HG03175 (cell line): ENCODE data around the gene CDH23.
A peak's percentile ranks its signal among the peaks of the same experiment; 100 is the strongest.

Experiments used
- ATAC-seq: cut with Tn5 transposase; IDR thresholded peaks from one replicate; pipeline ENCODE4 v1.9.1; 2021; ENCODE audit warnings: mild to moderate bottlenecking, moderate library complexity; ENCODE audit not compliant: unreplicated experiment

The CDH23 gene

DNA sequence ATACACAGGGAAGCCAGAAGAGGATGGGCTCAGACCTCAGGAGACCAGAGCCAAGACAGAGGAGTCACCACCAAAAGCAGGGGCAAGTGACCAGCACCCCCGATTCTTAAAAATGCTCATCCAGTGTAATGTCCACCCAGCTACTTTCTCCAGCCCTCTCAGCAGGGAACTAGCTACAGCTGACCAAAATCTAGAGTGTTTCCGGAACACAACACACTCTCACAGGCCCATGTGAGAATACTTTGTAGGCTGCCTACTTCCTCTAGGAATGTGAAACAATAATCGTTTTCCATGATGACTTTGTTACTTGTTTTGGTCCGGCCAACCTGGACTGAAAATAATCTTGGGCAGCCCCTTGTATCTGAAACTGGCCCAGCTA lies 439.9 kb downstream of the CDH23 start:
- ATAC-seq: peak; percentile 22

DNA sequence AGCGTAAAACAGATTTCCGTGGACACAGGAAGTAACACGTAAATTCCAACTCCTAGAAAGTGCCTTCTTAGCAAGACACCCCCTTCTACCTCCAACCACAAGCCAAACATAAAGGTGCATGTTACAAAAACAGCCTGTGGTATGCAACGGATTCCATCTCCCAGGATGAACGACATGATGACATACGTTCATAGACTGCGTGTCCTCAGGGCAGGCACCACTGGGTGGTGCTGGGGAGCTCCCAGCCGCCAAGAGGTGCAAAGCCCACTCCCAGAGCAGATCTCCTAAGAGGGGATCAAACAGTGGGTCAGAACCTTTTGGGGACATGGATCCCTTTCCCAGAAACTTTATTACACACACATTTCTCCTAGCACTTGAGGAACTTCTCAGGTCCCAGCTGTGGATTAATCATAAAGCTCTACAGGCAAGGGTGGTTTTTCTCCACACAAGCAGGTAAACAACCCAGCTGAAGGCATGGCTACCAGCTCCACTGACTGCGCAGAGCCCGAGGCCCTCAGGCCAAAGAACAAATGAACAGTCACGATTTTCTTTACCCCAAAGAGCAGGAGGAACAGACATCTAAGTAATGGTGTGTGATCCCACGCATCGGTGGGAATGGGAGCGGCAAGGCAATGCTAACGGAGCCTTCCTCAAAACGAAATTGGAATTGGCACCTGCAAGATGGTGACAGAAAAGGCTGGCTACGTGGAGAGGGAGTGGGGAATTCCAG lies 440.5 kb downstream of the CDH23 start:
- no peak for ATAC-seq

DNA sequence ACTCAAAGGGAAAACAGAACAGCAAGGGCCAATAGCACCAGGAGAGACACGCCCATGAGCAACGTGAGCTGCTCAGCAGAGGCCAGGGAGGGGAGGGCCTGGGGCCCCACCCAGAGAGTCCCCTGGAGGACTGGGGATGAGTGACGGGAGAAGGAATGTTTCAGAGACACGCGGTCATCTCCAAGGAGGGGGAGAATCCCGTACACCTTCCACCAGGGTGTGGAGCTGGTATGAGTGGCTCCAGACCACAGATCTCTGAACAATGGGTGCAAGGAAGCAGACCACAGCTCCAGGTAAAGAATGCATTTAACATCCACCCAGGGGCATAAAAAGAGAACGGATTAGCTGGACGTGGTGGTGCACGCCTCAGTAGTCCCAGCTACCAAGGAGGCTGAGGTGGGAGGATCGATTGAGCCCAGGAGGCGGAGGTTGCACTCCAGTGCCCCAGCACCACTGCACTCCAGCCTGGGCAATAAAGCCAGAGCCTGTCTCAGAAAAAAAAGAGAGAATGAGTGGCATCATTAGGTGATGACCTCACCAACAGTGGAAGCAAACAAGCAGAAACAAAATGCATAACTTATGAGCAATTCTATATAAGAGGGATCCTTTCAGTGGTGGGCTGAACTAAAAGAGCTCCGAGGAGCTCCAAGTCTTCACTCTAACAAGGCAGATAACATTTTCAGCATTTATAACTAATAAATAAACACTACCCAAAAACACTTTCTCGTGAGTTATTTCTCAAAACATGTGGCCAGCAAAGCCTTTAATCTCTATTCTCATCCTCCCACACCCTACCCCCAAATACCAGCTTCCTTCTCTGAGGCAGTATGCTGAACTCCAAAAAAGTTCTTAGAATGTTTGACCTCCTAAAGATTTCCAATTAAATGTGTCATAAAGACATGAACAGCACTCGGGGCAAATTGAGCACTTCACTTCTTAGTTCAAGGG lies 441.8 kb downstream of the CDH23 start:
- ATAC-seq: no peak

DNA sequence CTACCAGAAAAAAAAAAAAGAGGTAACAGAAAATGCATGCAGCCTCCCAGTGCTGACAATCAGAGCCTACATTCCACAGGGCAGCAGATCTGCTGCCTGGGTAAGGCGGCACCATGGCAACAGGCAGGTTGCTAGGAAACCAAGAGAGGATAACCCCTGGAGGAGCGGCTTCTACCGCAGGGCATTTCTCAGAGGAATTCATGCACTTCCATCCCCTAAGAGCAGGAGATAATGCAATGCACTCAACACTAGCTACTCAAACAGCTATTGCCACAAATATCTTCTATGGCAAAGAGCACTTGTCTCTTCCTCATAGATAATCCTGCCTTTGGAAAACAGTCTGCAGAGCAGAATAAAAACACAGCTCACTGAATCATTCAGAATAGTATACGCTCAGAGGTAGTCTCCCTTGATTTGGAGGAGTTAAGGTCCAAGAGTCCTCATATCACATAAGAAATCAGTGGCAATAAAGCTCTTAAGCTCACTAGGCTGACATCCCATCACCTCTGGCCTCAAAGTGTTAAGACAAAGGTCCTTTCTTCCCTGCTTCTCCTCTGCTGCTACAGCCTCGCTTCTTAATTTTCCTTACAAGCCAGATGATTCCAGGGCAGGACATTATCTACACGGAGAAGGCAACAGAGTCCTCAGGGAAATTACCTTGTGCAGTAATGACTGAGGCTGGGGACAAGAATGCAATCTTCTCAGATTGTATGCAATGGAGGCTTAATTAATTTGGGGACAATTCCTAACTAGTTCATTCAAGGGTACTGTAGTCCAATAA lies 443.6 kb downstream of the CDH23 start:
- no peak for ATAC-seq

DNA sequence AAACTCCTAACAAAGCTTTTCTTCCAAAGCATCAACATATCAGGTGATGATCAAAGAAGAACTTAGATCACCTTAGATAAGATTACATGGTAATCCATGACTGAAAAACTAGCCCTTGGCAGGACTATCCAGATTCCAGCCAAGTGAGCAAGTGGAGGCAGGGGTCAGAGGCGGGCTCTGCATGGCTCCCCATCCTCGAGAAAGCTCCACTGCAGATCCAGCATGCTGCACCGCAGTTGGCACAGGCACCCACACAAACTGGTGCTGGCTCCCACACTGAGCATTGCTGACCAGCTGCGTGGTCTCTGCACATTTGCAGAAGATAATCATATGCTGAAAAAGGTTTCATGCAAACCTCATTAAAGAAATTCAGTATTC lies 444.2 kb downstream of the CDH23 start:
- no peak for ATAC-seq

DNA sequence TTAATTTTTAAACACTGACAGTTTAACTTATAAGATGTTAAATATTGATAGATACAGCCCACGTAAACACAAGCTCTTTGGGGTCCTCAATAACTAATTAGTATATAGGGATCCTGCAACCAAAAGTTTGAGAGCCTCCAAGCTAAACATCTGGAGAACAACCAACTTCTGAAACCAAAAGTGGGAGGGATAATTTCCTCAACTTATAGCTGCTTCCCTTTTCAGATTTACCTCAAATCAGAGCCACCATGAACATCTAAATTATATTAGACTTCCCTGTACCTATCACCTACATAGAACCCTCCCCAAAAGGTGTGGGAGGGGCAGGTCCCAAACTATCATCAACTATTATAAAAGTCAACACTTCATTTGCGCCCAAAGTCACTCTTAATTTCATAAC lies 445.7 kb downstream of the CDH23 start:
- no peak for ATAC-seq

DNA sequence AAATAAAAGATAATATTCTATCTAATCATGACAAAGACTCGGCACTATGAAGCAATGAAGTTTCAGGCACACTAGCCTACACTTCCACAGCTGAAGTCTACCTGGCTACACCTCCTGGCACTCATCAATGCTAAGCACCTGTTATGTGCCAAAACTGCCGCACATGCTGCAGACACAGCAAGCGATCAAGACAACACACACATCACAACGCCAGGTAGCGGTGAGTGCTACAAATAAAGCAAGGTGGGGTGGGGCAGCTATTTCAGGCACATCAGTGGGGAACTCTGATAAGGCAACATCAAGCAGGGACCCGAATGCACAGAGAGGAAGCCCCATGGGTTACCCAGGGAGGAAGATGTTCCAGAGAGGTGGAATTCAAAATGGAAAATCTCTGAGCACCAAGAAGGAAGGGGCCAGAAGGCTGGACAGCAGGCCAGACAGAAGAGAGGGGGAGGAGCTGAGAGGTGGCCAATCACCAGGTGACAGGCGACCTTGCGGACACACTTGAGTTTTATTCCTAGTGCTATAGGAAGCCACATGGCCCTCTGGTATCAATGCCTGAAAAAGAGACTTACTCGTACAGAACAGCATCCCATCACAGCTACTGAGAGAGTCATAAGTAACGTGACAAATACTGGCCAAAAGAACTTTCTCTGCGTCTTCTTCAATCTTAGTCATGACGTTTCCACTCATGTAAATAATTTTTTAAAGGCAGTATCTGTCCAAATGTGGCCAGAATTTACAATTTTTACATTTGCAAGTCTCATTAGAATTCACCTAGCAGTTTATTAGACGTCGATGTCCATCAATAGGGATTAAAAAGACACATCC lies 446.4 kb downstream of the CDH23 start:
- ATAC-seq: no peak

DNA sequence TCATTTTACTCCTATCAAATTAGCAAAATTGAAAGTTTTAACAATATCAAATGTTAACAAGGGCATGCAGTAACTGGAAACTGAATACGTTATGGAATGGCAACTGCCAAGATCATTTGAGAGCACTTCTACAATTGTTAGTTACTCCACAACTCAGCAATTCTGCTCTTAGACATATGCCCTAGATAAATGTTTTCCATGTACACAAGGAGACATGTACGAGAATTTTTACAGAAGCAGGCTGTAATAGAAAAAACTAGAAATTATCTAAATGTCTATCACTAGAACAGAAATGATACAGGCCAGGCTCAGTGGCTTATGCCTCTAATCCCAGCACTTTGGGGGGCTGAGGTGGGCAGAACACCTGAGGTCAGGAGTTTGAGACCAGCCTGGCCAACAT lies 447.4 kb downstream of the CDH23 start:
- ATAC-seq: no peak

DNA sequence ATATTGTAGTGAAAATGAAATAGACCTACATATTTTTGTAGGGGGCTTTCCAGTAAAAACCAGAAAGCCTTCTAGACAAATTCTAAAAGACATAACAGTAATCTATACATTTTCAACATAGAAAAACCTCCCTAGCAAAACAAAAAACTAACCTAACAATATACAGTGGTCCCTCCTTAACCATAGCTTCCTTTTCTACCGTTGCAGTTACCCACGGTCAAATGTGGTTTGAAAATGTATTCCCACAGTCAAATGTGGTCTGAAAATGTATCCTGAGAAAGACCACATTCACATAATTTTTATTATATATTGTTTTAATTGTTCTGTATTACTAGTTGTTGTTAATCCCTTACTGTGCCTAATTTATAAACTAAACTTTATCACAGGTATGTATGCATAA lies 448.0 kb downstream of the CDH23 start:
- no peak for ATAC-seq

DNA sequence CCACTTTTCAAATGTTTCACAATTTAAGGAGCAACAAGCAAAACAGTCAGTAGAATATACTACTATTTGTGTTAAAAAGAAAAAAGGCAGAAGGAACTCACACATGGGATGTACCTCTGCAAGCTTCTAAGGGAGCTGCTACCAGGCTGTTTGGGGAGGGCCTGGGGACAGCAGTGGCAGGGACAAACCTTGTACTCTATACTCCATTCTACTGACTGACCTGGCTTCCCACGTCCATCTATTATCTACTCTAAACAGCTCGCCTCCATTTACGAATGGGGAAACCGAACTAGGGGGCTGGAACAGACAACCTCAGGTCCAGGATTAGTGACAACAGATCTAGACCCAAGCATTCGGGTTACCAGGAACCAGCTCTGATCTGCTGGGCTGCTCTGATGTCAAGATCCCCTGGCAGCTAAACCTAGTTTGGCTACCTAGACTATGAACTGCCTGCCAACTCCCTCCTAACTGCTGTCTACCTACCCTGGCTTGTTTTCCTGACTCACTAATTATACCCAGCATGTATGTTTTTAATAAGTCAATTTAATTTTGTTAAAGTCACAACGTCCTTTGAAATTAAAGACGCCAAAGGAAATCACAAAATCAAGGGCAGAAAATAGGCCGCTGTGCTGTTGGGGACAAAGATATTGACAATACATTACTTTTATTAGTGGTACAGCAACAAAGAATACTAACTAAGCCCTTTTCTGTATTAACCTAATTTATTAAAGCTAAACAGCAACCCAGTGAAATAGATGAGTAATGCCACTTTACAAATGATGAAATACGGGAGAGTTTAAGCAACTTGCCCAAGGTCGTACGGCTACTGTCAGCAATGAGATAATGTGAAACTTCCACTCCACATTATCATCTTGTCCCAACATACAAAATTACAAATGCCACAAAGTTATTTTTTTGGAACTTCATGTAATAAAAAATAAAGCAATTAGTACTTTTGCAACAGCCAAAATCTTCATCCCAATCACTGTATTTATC lies 449.0 kb downstream of the CDH23 start:
- no peak for ATAC-seq

DNA sequence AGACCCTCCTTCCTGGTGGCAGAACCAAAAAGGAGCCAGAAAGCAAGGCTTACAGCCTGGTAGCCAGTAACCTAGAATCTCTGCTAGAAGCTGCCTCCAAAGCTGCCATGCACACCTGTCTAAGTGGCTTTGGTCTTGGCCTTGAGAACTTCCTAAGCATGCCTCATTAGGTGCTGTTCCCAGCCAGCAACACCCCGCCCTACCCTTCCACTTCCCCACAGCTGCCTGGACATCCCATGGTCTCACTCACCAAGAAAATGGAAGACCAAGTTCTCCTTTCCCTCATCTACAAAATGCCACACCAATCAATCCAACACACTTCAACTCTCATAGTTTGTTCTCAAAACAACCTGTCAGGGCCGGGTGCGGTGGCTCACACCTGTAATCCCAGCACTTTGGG lies 450.1 kb downstream of the CDH23 start:
- no peak for ATAC-seq

DNA sequence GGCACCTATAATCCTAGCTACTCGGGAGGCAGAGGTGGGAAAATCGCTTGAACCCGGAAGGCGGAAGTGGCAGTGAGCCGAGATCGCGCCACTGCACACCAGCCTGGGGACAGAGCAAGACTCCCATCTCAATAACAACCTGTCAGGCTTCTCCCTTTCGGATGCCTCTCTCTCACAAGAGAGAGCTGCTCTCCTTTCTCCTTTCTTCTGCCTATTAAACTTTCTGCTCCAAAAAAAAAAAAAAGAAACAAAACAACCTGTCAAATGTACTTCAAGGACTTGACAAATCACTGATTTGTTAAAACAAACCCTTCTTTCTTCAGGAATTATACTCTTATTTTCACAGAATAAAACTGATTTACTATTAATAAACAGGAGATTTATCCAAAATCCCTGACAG lies 450.7 kb downstream of the CDH23 start:
- no peak for ATAC-seq

DNA sequence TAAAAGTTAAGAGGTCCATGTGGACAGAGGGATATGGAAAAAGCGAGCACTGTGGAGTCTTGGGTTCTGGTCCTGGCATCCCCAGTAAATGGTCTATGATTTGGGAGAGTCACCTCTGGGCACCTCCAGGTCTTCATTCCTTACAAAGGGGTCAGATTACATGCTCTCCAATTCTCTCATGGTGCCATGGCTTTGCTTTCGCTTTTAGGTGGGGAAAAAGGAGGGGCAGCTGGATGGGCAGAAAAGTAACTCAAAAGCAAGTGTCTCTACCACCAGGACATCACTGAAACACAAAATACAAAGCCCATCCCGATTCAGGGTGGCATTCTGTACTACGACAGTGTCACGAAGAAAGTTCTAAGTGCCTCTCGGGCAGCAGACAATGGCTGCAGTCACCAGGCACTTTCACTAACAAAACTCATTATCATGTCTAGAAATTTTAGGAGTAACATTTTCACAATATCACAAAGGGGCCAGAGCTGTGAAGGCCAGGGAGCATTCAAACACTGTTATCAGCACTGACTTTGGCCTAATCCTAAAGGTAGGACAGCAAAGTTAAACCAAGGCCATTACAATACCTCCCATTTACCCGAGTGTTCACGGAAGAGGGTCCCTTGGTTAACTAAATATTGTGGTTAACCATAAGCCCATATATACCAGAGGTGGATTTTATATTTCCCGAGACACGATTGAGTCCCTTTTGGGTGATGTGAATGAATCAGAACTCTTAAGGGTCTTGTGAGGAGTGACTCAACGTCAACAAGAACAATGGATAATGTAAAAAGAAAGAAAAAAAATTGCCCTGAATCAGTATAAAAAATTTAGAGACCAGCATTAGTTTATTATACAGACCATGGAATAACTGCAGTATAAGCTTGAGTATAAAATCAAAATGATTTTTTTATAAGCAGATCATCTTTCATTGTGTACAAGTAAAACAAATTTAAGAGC lies 451.9 kb downstream of the CDH23 start:
- ATAC-seq: no peak

DNA sequence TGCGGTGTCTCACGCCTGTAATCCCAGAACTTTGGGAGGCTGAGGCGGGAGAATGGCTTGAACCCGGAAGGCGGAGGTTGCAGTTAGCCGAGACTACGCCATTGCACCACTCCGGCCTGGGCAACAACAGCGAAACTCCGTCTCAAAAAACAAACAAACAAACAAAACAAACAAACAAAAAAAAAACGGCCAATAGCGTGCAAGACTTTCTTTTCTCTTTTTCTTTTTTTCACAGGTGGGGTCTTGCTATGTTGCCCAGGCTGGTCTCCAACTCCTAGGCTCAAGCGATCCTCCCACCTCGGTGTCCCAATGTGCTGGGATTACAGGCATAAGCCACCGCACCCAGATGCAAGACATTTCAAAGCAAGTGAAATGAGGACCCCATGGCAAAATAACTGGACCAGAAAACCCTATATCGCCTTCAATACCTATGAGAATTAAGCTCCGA lies 452.8 kb downstream of the CDH23 start:
- ATAC-seq: no peak

DNA sequence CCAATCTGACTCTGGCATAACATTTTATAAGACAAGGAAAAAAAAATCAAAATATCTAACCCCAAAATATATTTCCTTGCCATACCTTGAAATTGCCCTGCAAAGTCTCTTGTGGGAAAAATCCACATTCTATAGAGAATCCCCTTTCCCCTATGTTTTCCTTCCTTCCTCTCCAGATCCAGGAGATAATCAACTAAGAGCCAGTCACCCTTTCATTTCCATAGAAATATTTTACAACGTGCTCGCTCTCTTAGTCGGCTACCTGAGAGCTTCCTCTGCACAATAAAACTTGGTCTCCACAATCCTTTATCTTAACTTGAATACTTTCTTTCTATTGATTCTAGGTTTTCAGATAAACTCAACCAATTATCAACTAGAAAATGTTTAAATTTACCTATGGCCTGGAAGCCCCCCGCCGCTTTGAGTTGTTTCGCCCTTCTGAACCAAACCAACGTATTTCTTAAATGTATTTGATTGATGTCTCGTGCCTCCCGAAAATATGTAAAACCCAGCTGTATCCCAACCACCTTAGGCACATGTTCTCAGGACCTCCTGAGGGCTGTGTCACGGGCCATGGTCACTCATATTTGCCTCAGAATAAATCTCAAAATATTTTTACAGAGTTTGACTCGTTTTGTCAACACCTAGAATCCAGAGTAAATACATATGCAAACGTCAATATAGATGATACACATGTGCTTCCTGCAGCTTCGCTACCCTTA lies 453.5 kb downstream of the CDH23 start:
- no peak for ATAC-seq

DNA sequence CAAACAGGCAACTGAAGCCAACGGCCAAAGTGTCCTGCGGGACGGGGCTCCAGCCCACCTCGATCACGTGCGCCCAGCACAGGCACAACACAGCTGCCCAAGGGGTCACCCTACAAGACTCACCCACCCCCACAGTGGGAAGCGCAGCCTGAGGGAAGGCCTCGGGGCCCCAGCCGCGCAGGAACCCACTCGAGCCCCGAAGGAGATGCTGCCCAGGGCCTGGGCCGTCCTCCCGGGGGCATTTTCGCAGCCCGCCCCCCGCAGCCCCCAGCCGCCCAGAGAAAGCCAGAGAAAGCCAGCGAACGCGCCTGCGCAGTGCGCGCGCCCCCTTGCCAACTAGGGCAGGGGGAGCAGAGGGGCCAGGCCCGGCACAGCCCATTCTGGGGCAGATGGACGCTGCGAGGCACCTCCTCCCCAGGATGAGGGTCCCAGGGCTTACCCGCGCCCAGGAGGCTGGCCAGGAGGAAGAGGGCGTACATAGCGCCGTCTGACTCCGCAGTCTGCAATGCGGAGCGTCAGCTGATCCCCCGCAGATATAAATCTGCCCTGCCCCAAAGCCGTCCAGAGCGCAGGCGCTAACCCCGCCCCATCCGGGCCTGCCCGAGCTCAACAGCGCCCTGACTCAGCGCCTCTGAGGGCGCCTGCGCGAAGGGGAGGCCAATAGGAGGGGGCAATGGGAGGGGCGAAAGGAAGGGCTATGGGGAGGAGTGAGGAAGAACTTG lies 454.2 kb downstream of the CDH23 start, which contains the start of gene PSAP:
PSAP (minus strand) TSS at position 509 of the 722 bp plus-strand sequence; CDS start at position 479, 30 bp downstream.
- peak; percentile 96 for ATAC-seq
